ENCODE measurements around the gene GRM2.

GRM2 gene

DNA sequence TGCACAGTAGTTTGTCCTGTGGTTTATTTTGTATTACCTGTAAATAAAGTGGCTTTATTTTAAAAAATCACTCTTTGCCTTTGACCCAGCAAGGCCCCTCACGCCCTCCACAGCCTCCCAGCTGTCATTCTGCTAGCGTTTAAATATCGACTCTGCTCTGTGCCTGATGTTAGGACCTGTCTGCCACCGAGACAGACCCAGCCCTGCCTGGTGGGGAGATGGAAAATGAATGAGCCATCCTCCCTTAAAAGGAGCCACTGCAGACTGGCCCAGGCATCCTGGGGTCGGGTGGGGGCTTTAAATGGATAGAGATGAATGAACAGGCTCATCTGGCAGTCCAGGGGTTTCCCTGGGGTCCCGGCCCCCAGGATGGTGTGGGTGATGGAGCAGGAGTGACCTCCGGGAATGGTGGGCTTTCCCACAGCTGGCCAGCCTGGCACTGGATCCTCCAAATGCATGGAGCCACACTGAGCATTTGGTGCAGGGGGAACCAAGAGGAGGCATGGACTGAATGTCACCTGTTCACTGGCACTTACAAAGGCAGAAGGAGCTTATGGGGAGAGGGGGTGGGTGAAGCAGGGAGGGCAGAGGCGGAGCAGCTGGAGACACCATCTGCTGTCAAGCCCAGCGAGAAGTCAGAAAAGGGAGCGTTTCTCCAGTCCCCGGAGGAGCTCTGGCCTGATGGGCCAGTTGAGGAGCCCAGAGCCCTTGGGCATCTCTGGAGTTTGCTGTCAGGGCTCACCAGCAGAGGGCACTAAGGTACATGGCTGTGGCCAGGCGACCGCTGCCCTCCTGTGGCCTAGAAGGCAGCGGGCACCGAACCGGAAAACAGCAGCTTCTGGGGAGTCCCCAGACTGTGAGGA, 11.9 kb downstream of the GRM2 start:
- ChIA-PET POLR2A (no interaction called here), CTCF (interaction anchor here (0.5 to 1.7 kb wide), 11 partner anchors 9 to 1272 kb away, joined by 3 to 9 read pairs (median 3); partner anchors contain the start of gene DCAF1)
- TF ChIP-seq SUZ12 (IDR thresholded peaks at IDR 0.05) (no peak), HDGF (IDR thresholded peaks at IDR 0.05; ENCODE audit: borderline replicate concordance) (no peak), NFRKB (IDR thresholded peaks at IDR 0.05) (no peak), FOXM1 (IDR thresholded peaks at IDR 0.05; ENCODE audit: borderline replicate concordance) (no peak), BHLHE40 (IDR thresholded peaks at IDR 0.05; ENCODE audit: borderline replicate concordance) (no peak), CTBP1 (IDR thresholded peaks at IDR 0.05; ENCODE audit: borderline replicate concordance) (no peak), ELF4 (IDR thresholded peaks at IDR 0.05) (no peak), LEF1 (IDR thresholded peaks at IDR 0.05; ENCODE audit: borderline replicate concordance) (no peak), ZNF384 (IDR thresholded peaks at IDR 0.05) (no peak), L3MBTL2 (conservative IDR thresholded peaks at IDR 0.05) (no peak), ARNT (IDR thresholded peaks at IDR 0.05) (no peak), TARDBP (IDR thresholded peaks at IDR 0.05) (no peak), SP1 (IDR thresholded peaks at IDR 0.05) (no peak)
- TF ChIP-seq, protein P1, sequence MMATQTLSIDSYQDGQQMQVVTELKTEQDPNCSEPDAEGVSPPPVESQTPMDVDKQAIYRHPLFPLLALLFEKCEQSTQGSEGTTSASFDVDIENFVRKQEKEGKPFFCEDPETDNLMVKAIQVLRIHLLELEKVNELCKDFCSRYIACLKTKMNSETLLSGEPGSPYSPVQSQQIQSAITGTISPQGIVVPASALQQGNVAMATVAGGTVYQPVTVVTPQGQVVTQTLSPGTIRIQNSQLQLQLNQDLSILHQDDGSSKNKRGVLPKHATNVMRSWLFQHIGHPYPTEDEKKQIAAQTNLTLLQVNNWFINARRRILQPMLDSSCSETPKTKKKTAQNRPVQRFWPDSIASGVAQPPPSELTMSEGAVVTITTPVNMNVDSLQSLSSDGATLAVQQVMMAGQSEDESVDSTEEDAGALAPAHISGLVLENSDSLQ (IDR thresholded peaks at IDR 0.05): no peak
- DNase-seq (ENCODE audit: extremely low spot score): peak; percentile 78

DNA sequence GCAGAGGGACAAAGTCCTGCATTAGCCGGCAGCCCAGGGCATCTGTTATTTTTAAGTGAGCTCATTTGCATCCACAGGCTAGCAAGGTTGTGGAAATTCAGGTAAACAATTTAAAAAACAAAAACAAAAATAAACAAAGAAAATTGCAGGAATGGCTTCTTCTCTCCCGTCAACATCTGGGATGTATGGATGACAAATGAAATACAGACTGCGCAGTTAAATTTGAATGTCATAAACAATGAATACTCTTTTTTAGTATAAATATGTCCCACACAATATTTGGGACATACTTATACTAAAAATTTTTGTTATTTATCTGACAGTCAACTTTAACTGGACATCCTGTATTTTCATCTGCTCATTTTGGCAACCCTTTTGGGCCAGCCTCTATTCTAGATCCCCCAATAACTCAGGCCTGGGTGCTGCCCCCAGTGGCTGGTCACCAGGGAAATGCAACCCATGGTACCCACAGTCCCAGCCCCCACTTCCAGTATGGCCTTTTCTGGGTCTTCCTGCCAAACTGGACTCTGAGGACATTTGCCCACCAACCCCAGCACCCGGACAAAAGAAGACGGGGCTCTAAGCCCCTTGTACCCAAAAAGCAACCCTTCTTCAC, 12.7 kb downstream of the GRM2 start:
- peak; percentile 10 for DNase-seq (ENCODE audit: extremely low spot score)
- ChIA-PET CTCF (interaction anchor here (0.6 to 1.7 kb wide), 10 partner anchors 9 to 1273 kb away, joined by 3 to 9 read pairs (median 4); partner anchors contain the start of gene DCAF1), POLR2A (no interaction called here)
- TF ChIP-seq TARDBP (IDR thresholded peaks at IDR 0.05) (no peak), NFRKB (IDR thresholded peaks at IDR 0.05) (no peak), FOXA1 (IDR thresholded peaks at IDR 0.05) (no peak), ZNF384 (IDR thresholded peaks at IDR 0.05) (no peak), LEF1 (IDR thresholded peaks at IDR 0.05; ENCODE audit: borderline replicate concordance) (no peak), L3MBTL2 (conservative IDR thresholded peaks at IDR 0.05) (no peak), SP1 (IDR thresholded peaks at IDR 0.05) (no peak), ELF4 (IDR thresholded peaks at IDR 0.05) (no peak), BHLHE40 (IDR thresholded peaks at IDR 0.05; ENCODE audit: borderline replicate concordance) (no peak), ARNT (IDR thresholded peaks at IDR 0.05) (no peak), FOXM1 (IDR thresholded peaks at IDR 0.05; ENCODE audit: borderline replicate concordance) (no peak), HDGF (IDR thresholded peaks at IDR 0.05; ENCODE audit: borderline replicate concordance) (no peak)
- TF ChIP-seq, protein P1 (IDR thresholded peaks at IDR 0.05): no peak

- DNase-seq (ENCODE audit: extremely low spot score): peak; percentile 2
- TF ChIP-seq ZNF384 (IDR thresholded peaks at IDR 0.05) (no peak), NFRKB (IDR thresholded peaks at IDR 0.05) (no peak), FOXA1 (IDR thresholded peaks at IDR 0.05) (no peak), LEF1 (IDR thresholded peaks at IDR 0.05; ENCODE audit: borderline replicate concordance) (no peak), ARNT (IDR thresholded peaks at IDR 0.05) (no peak), ELF4 (IDR thresholded peaks at IDR 0.05) (no peak), HDGF (IDR thresholded peaks at IDR 0.05; ENCODE audit: borderline replicate concordance) (no peak), FOXM1 (IDR thresholded peaks at IDR 0.05; ENCODE audit: borderline replicate concordance) (no peak), TARDBP (IDR thresholded peaks at IDR 0.05) (no peak), CTBP1 (IDR thresholded peaks at IDR 0.05; ENCODE audit: borderline replicate concordance) (no peak), SP1 (IDR thresholded peaks at IDR 0.05) (no peak)
- TF ChIP-seq, protein P1 (IDR thresholded peaks at IDR 0.05): no peak
- ChIA-PET CTCF (no interaction called here), POLR2A (no interaction called here)
These were observed 13.6 kb downstream of the GRM2 start for GRCh38 chr3:51720292-51721061.

DNA sequence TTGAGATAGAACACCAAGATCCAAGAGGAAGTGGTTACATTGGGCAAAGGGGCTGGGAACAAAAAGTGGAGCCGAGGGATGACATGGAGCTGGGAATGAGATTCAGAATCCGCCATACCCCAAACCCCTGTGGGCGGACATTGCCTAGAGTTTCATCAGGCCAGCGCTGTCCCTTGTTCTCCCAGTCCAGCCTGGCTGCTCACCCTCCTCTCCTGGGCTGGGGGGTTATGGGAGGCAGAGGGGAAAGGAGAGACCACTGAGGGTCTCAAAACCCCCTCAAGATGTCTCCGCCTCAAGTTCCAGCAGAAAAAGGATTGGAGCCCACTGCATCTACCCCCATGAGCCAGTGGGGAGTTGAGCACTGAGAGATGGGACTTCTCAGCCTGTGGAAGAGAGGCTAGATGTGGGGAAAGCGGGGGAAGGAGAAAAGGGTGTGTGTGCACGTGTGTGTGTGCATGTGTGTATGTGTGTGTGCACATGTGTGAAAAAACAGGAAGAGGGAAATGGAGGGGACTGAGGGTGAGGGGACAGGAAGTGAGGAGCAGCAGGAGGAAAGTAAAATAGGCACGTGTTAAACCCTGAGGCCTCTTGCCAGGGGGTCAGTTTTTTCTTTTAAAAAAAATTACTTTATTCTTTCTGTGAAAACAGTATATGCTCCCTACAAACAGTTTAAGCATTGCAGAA, 14.3 kb downstream of the GRM2 start:
- POLR2A ChIA-PET: no interaction called here
- CTCF ChIA-PET: no interaction called here
- no peak for TF ChIP-seq FOXA1 (IDR thresholded peaks at IDR 0.05)
- no peak for TF ChIP-seq SUZ12 (IDR thresholded peaks at IDR 0.05)
- TF ChIP-seq, protein P1 (IDR thresholded peaks at IDR 0.05): no peak
- no peak for TF ChIP-seq LEF1 (IDR thresholded peaks at IDR 0.05; ENCODE audit: borderline replicate concordance)
- TF ChIP-seq HDGF (IDR thresholded peaks at IDR 0.05; ENCODE audit: borderline replicate concordance): no peak
- TF ChIP-seq ARNT (IDR thresholded peaks at IDR 0.05): no peak
- no peak for TF ChIP-seq SP1 (IDR thresholded peaks at IDR 0.05)
- no peak for TF ChIP-seq BHLHE40 (IDR thresholded peaks at IDR 0.05; ENCODE audit: borderline replicate concordance)
- TF ChIP-seq FOXM1 (IDR thresholded peaks at IDR 0.05; ENCODE audit: borderline replicate concordance): no peak
- TF ChIP-seq ELF4 (IDR thresholded peaks at IDR 0.05): no peak
- TF ChIP-seq ZNF384 (IDR thresholded peaks at IDR 0.05): no peak
- no peak for TF ChIP-seq FOXK2 (IDR thresholded peaks at IDR 0.05)
- TF ChIP-seq NFRKB (IDR thresholded peaks at IDR 0.05): no peak
- peak; percentile 2 for DNase-seq (ENCODE audit: extremely low spot score)
